Cardiac muscle cell (in vitro differentiated cells and primary cell): ENCODE results near the gene MIGA1. TPM values are rescaled to one million over a fixed set of nuclear protein-coding genes. Genes with fewer than 3 reads are reported as not detected.
"Not testable (repeated sequence)": the region's sequence is repeated elsewhere in the genome, so short reads cannot be mapped to it uniquely, and the experiment has no call there.

Experiments used
- DNase-seq, 2 donors: peaks; one replicate each; pipeline versions ENCODE4 v3.0.0 to v3.0.0-alpha.2; 2010 to 2017; ENCODE audit warnings: low read depth in 1 of 2, low spot score in 1 of 2
- H3K27ac ChIP-seq: fragments of 200-600 bp; sonication (generic); 2 replicates; pipeline ENCODE4 v1.5.1; 2016
- H3K27me3 ChIP-seq: fragments of 200-600 bp; sonication (generic); 2 replicates; pipeline ENCODE4 v1.6.0; 2016; ENCODE audit warnings: control low read depth
- H3K36me3 ChIP-seq: fragments of 200-600 bp; sonication (generic); 2 replicates; pipeline ENCODE4 v1.5.1; 2016; ENCODE audit warnings: control low read depth
- H3K4me1 ChIP-seq: fragments of 200-600 bp; sonication (generic); 2 replicates; pipeline ENCODE4 v1.8.1; 2017; ENCODE audit warnings: low read depth, mild to moderate bottlenecking, mixed run types
- H3K4me3 ChIP-seq: fragments of 200-600 bp; sonication (generic); 2 replicates; pipeline ENCODE4 v1.5.1; 2016; ENCODE audit warnings: mild to moderate bottlenecking
- H3K9me3 ChIP-seq: fragments of 200-600 bp; sonication (generic); 2 replicates; pipeline ENCODE4 v1.5.1; 2017; ENCODE audit warnings: low read depth, mild to moderate bottlenecking, control low read depth
- polyA plus RNA-seq: library from polyadenylated mRNA; unstranded; fragments of >200 nt; fragmentation: Nextera tagmentation; extraction: Ambion mirVana; gene quantifications from 2 replicates; pipeline ENCODE4 v1.2.1, GENCODE V29; 2016
- total RNA-seq: library from RNA; depleted of rRNA; stranded (reverse); fragments of >200 nt; gene quantifications from 2 replicates; pipeline ENCODE4 v1.2.3, GENCODE V29; 2016
- TF ChIP-seq, protein P1 (sequence below): IDR thresholded peaks from 2 replicates; pipeline ENCODE4 v1.5.1; 2012; ENCODE audit warnings: low read depth, mild to moderate bottlenecking, low read length

The MIGA1 gene
- total and polyA plus RNA-seq, 2 experiments from 2014 or later = 4.9 to 7.5 TPM

DNA sequence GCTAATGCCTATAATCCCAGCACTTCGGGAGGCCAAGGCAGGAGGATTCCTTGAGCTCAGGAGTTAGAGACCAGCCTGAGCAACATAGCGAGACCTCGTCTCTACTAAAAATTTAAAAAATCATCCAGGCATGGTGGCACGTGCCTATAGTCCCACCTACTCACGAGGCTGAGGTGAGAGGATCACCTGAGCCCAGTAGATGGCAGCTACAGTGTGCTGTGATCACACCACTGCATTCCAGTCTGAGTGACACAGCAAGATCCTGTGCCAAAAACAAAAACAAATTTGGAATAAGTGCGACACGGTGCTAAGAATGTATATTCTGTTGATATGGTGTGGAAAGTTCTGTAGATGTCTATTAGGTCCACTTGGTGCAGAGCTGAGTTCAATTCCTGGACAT is 34.9 kb upstream of the MIGA1 start:
- H3K9me3 ChIP-seq = no peaks in the 10 kb centered on the region
- TF ChIP-seq, protein P1, sequence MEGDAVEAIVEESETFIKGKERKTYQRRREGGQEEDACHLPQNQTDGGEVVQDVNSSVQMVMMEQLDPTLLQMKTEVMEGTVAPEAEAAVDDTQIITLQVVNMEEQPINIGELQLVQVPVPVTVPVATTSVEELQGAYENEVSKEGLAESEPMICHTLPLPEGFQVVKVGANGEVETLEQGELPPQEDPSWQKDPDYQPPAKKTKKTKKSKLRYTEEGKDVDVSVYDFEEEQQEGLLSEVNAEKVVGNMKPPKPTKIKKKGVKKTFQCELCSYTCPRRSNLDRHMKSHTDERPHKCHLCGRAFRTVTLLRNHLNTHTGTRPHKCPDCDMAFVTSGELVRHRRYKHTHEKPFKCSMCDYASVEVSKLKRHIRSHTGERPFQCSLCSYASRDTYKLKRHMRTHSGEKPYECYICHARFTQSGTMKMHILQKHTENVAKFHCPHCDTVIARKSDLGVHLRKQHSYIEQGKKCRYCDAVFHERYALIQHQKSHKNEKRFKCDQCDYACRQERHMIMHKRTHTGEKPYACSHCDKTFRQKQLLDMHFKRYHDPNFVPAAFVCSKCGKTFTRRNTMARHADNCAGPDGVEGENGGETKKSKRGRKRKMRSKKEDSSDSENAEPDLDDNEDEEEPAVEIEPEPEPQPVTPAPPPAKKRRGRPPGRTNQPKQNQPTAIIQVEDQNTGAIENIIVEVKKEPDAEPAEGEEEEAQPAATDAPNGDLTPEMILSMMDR = no peak
- peaks cover 5% of the 10 kb centered on the region for H3K36me3 ChIP-seq
- DNase-seq = no peak
- H3K4me3 ChIP-seq = no peak overlapping the region
- no peaks in the 10 kb centered on the region for H3K4me1 ChIP-seq
- no peak overlapping the region for H3K27ac ChIP-seq
- H3K27me3 ChIP-seq = no peaks in the 10 kb centered on the region

DNA sequence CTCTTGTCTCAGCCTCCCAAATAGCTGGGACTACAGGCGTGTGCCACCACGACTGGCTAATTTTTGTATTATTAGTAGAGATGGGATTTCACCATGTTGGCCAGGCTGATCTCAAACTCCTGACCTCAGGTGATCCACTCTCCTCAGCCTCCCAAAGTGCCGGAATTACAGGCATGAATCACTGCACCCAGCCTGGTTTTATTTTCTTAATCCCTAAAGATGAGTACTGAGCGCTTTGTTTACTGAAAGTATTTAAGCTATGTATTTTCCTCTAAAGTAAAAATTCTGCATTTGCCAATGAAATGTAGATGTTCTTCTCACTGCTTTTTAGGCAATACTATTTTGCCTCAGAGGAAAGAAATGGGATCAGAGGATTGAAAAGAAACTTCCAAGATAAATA is 30.0 kb upstream of the MIGA1 start:
- not testable (repeated sequence) for H3K9me3 ChIP-seq, H3K4me1 ChIP-seq, H3K27ac ChIP-seq, H3K4me3 ChIP-seq, H3K27me3 ChIP-seq, DNase-seq, H3K36me3 ChIP-seq

DNA sequence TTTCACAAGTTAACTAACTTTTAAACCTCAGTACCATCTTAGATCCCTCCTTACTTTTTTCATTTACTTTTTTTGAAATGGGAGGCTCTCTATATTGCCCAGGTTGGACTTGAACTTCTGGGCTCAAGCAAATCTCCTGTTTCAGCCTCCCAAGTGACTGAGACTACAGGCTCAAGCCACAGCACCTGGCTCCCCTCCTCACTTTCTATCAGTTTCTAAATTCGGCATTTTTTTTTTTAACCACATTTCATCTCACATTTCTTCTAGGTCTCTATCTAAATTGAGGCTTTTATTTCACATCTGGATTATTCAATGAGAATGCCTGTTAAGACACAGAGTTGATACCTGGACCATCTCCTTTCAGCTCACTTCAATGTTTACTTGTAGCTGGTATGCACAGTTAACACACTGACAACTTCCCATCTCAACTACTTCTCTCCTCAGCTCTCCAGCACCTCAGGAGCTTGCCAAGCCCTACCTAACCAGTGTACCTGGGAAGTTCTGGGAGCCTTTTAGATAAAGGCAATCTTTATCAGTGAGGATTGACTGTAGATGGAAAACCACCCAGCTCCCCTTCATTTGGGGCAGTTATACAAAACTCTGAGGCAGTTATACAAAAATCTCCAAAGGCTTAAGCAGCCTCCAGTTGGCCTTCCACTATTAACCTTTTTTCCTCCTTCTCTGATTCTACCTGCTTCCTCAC is 23.2 kb upstream of the MIGA1 start:
- no peaks in the 10 kb centered on the region for H3K36me3 ChIP-seq
- no peak overlapping the region for H3K27ac ChIP-seq
- no peaks in the 10 kb centered on the region for H3K27me3 ChIP-seq
- H3K9me3 ChIP-seq = no peaks in the 10 kb centered on the region
- peaks cover 7% of the 10 kb centered on the region for H3K4me1 ChIP-seq
- no peak for DNase-seq
- TF ChIP-seq, protein P1 = no peak
- H3K4me3 ChIP-seq = no peak overlapping the region

DNA sequence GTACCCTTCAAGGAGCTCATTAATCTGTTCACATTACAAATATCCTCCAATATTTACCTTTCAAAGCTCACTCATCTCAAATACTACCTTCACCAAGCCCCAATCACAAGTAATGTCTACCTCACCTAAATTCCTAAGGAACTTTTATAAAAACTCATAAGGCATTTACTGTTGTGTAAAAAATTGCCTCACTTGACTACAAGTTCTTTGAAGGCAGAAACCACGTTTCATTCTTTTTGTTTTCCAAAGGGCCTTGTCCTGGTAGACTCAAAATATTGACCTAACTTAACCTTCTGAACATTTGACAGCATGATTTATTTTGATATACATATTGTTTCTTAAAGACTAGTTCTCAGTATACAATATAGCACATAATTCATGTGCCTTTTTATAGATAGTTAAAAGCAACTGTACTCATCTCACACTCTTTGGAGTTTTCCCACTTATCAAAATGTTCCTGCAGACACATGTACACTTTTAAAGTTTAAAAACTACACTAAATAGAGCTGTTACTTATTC is 22.3 kb upstream of the MIGA1 start:
- peak in 1 of 2 donors; percentile 26 for DNase-seq
- Histone ChIP-seq H3K36me3 (no peaks in the 10 kb centered on the region), H3K4me3 (no peak overlapping the region), H3K27ac (no peak overlapping the region), H3K9me3 (no peaks in the 10 kb centered on the region), H3K4me1 (peaks cover 7% of the 10 kb centered on the region), H3K27me3 (no peaks in the 10 kb centered on the region)
- TF ChIP-seq, protein P1 = no peak

DNA sequence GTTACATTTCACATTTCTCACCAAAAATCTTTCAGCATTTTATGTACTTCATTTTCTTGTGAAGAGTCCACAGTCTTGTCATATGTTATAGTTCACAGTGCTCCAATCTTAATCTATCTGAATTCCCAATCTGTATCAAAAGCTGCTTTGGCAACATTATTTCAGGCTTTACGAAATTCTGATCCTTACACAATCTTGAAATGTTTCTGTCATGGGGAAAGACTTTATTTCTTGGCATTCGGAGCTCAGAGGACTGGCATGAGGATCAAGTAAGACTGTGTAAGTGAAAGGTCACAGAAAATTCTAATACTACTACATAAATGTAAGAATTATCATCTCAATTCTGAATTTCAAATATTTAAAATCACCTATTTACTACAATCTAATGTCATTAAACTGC is 21.8 kb upstream of the MIGA1 start:
- no peaks in the 10 kb centered on the region for H3K9me3 ChIP-seq
- TF ChIP-seq, protein P1 = no peak
- no peak overlapping the region for H3K27ac ChIP-seq
- H3K4me1 ChIP-seq = peaks cover 7% of the 10 kb centered on the region
- H3K4me3 ChIP-seq = no peak overlapping the region
- no peaks in the 10 kb centered on the region for H3K36me3 ChIP-seq
- H3K27me3 ChIP-seq = no peaks in the 10 kb centered on the region
- DNase-seq = peak in 1 of 2 donors; percentile 80
